ENCODE data around the gene ZNF805.
"Not testable (repeated sequence)": the region's sequence is repeated elsewhere in the genome, so short reads cannot be mapped to it uniquely, and the experiment has no call there.

Gene ZNF805

DNA sequence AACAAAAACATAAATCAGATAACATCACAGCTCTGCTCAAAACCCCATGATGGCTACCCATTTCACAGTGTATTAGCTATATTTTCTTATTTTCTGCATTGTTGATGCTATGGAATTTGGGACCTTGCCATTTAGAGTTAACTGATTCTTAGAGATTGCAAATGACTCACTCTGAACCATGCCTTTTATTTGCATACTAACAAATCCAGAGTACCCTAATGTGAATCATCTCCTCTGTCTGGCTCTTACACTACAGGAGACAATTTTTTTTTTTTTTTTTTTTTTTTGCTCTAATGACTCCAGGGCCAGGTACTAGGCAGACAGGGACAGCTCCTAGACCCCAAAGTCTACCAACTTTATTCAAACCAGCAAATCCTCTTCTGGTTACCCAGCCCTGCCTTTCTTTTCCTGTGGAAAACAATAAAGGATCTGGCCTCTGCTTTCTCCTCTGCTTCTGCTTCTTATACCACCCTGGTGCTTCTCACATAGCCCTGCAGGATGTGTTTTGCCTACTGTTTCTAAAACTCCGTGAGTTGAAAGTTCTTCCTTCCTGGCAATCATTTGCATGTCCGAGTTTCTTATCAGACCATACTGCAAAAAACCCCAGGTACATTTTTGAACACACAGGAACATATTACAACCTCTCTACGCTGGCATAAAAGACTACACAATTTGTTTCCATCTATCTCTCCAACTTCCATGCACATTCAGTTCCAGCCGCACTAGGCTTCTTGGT is 29.3 kb downstream of the ZNF805 start:
- DNase-seq (ENCODE audit: low spot score), result peak; percentile 62

DNA sequence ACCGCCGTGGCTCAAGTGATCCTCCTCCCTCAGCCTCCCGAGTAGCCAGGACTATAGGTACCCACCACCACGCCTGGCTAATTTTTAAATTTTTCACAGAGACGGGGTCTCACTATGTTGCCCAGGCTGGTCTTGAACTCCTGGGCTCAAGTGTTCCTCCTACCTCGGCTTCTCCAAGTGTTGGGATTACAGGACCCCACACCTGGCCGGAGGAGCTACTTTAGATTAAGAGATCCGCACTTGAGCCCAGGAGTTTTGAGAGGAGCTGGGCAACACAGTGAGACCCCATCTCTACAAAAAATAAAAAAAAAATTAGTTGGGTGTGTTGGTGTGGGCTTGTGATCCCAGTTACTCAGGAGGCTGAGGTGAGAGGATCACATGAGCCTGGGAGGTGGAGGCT is 30.8 kb downstream of the ZNF805 start:
- DNase-seq (ENCODE audit: low spot score), result no peak

GRCh38 chr19:57273014-57273413 is 32.6 kb downstream of the ZNF805 start:
- DNase-seq (ENCODE audit: low spot score), result no peak

GRCh38 chr19:57276430-57276829 is 36.0 kb downstream of the ZNF805 start:
- no peak for DNase-seq (ENCODE audit: low spot score)

- not testable (repeated sequence) for DNase-seq (ENCODE audit: low spot score)
Measured at GRCh38 chr19:57278481-57278880, 38.0 kb downstream of the ZNF805 start.

DNA sequence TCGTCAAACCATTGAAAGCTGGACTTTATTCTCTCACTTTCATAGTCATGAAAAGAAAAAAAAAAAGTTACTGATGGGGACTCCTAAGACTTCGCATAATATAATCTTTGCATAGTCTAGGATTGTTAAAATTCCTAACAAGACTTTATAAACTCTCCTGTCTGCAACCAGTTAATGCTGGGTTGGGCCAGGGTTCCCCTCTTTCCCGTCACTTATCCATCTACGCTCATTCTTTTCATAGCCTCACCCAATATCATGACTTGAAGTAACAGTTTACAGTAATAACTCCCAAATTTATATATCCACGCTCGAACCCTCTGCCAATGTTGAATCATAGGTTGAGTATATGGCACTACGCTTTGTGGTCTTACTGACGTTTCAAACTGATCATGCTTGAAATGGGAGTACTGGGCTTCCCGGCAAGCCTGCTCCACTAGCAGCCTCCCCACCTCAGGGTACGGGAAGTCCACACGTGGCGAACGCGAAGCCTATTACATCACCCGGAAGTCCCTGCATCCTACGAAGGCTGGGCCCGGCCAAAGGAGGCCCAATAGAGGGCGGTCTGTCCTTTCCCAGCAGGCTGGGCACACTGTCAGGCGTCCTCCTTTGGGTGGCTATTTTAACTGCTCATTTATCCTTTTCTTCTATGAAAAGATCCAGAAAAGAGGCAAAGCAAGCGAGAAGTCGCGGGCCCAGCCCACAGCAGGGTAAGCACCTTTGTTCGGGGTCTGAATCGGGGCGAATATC is 39.2 kb downstream of the ZNF805 start:
- DNase-seq (ENCODE audit: low spot score), result peak; percentile 92

DNA sequence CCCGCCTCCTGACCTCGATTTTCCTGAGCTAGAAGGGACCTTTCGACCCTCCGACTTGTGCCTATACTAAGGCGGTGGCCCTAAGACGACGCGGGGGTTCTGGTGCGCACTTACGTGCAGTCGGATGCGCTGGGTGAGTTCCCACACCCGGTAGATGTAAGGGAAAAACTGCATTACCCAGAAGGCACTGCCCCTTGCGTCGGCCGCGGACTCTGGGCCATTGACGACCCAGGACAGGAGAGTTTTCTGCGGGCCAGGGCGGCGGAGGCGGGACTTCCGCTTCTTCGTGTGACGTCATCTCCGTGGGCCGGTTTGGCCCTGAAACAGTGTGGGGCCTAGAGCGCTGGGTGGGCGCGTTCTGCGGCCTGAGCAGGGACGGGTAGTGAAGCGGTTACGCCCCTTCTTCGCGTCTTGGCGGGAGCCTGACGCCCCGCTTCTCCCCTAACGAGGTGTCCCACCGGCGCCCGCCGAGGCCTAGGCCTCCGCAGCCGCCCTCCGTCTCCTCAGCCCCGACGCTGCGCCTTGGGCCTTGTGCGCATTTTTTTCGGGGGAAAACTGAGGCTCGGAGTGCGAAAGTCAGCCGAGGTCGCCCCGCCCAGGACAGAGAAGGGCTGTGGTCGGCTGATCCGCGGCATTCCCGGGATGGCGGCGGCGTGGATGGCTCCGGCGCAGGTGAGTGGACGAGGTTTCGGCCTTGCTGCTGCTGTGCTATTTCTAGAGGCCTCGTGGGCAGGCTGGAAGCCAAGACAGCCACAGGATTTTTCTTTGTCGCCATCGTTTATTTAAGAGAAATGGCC is 39.9 kb downstream of the ZNF805 start, which contains the start of gene ZNF460:
TSS of gene ZNF460 (plus strand) at position 321 of the 797 bp plus-strand sequence. CDS start at position 643, 322 bp downstream.
- DNase-seq (ENCODE audit: low spot score), result peak; percentile 95

- no peak for DNase-seq (ENCODE audit: low spot score)
Measured at GRCh38 chr19:57280962-57281400, 40.5 kb downstream of the ZNF805 start.

DNA sequence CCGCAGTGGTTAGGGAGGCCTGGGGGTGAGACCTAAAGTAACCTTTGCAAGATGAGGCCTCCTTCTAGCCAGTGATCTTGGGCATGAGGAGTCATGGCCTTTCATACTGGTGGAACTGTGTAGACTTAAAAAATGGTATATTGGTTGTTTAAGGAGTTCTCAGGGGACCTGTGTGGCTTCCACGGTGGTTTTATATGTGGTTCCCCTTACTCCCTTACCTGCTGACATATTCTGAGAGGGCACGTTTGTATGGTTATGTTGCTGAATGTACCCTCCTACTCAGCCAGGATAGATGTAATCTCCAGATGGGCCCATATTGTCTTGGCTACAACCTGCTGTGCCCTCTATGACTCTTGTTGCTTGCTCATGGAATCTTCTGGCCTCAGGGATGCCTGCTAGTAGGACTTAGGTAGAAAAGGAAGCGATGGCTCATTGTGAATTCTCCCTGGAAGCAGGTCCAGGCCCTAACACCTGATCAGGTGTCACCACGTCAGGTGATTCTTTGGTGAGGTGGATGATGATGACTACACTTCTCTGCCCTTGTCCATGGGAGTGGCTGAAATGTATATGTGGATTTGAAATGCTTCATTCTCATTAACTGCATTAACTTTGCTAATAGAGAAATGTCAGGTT is 41.7 kb downstream of the ZNF805 start:
- no peak for DNase-seq (ENCODE audit: low spot score)

DNA sequence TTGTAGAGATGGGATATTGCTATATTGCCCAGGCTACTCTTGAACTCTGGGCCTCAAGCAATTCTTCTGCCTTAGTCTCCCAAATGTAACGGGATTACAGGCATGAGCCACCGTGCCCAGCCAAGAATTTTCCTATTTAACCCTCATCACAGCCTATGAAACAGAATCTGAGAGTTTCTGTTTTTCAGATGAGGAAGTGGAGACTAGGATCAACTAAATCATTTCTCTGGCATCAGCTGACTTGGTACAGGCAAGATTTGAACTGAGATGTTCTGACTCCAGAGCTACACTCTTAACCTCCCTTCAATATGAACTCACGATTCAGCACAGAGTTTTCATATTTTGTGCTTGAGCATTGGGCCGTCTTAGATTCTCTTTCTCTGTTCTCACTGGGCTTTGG is 47.9 kb downstream of the ZNF805 start:
- no peak for DNase-seq (ENCODE audit: low spot score)

- DNase-seq (ENCODE audit: low spot score), result no peak
Measured at GRCh38 chr19:57290970-57291369, 50.5 kb downstream of the ZNF805 start.

GRCh38 chr19:57292547-57292946 is 52.1 kb downstream of the ZNF805 start:
- no peak for DNase-seq (ENCODE audit: low spot score)

GRCh38 chr19:57293719-57294118 is 53.3 kb downstream of the ZNF805 start:
- no peak for DNase-seq (ENCODE audit: low spot score)

GRCh38 chr19:57302020-57302465 is 61.6 kb downstream of the ZNF805 start:
- peak; percentile 89 for DNase-seq (ENCODE audit: low spot score)

DNA sequence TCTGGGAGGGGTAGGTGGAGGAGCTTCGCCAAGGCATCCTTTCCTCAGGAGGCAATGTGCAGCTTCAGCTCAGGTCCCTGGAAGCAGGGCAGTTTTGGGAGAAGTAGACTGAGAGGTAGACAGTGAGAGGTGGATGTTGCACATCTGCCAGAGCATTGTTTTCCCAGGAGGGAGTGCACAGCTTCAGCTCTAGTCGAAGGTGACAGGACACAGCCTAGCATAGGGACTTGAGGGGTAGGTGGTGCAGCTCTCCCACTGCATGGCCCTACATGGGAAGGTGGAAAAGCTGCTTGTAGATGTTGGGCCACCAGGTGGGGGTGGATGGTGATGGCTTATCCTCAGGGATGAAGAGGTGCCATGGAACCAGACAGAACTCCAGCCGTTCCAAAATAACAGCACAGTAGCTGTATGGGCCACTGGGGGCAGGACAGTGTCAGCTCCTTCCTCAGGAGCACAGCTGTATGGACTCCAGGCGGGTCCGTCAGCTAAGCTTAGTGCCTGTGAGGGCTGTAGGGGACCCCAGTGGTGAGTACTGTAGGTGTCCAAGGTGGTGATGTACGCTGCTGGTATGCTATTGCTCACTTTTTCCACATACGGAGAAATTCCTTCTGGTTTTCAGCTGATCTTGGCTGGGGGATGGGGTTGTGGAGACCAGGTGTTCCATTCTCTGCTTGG is 62.4 kb downstream of the ZNF805 start:
- no peak for DNase-seq (ENCODE audit: low spot score)

All from AG08396 (cell line).